HepG2 (cell line): Measurements from ENCODE around the gene C2orf92. TPM values are rescaled to one million over a fixed set of nuclear protein-coding genes. Genes with fewer than 3 reads are reported as not detected.

Experiments
- CBX2 ChIP-seq, 2 experiments: fragments of 200-600 bp in 1 of 2; sonication (generic); formaldehyde crosslinking in 1 of 2; IDR thresholded peaks; 2 replicates each; pipeline versions ENCODE4 v1.7.0 to v1.8.1; 2018 to 2022; ENCODE audit warnings: low read depth in 2 of 2, low read length in 1 of 2, mild to moderate bottlenecking in 1 of 2, missing genetic modification reagents in 1 of 2
- GZF1 ChIP-seq: sonication (generic); formaldehyde crosslinking; IDR thresholded peaks from 2 replicates; pipeline ENCODE4 v1.5.1; 2020; ENCODE audit warnings: mild to moderate bottlenecking, missing genetic modification reagents
- RXRB ChIP-seq: IDR thresholded peaks from 2 replicates; pipeline ENCODE4 v1.6.1; 2016; ENCODE audit warnings: borderline replicate concordance, missing genetic modification reagents, missing compliant biosample characterization
- SALL2 ChIP-seq: sonication (generic); formaldehyde crosslinking; IDR thresholded peaks from 2 replicates; pipeline ENCODE4 v1.8.1; 2023; ENCODE audit warnings: mild to moderate bottlenecking, missing genetic modification reagents, inconsistent platforms
- SNAPC4 ChIP-seq: sonication (generic); formaldehyde crosslinking; IDR thresholded peaks from 2 replicates; pipeline ENCODE4 v1.4.0; 2020; ENCODE audit warnings: mild to moderate bottlenecking, missing genetic modification reagents
- SOX6 ChIP-seq, 2 experiments: fragments of 450-650 bp in 1 of 2; sonication (generic) in 1 of 2; formaldehyde crosslinking in 1 of 2; IDR thresholded peaks; 2 replicates each; pipeline versions ENCODE4 v1.4.0 to v1.6.1; 2017 to 2020; ENCODE audit warnings: antibody characterized with exemption in 1 of 2, mild to moderate bottlenecking in 1 of 2, missing genetic modification reagents in 1 of 2
- TCF7 ChIP-seq: sonication (generic); IDR thresholded peaks from 2 replicates; pipeline ENCODE4 v1.6.1; 2016; ENCODE audit warnings: antibody characterized with exemption, low read depth
- ZNF484 ChIP-seq: sonication (generic); formaldehyde crosslinking; IDR thresholded peaks from 2 replicates; pipeline ENCODE4 v1.5.1; 2020; ENCODE audit warnings: mild to moderate bottlenecking, low read depth, missing genetic modification reagents, borderline replicate concordance
- ZNF839 ChIP-seq: sonication (generic); formaldehyde crosslinking; IDR thresholded peaks from 2 replicates; pipeline ENCODE4 v1.4.0; 2020; ENCODE audit warnings: missing genetic modification reagents, mild to moderate bottlenecking, borderline replicate concordance
- polyA plus RNA-seq, 8 experiments: library from polyadenylated mRNA; depleted of rRNA in 3 of 8; stranded (reverse) in 7 of 8; unstranded in 1 of 8; fragments of >200 nt; fragmentation: Illumina TruSeq in 4 of 8; extraction: Trizol in 4 of 8; gene quantifications; 2 replicates each; pipeline versions ENCODE4 v1.2.1 to v1.2.3, GENCODE V29; 2011 to 2016; ENCODE audit warnings: low read depth in 4 of 8, missing spikeins in 1 of 8, mixed read lengths in 1 of 8; ENCODE audit not compliant: insufficient read depth in 1 of 8
- total RNA-seq, 5 experiments: library from RNA; depleted of rRNA; stranded (reverse); fragments of >200 nt; fragmentation: Illumina TruSeq; extraction: Trizol; gene quantifications; 2 replicates each; pipeline ENCODE4 v1.2.3, GENCODE V29; 2016; ENCODE audit warnings: low read depth in 1 of 5
- TF ChIP-seq, protein P1 (sequence below), 2 experiments: fragments of 450-650 bp in 1 of 2; sonication (generic) in 1 of 2; formaldehyde crosslinking in 1 of 2; IDR thresholded peaks; 2 replicates each; pipeline versions ENCODE4 v1.6.1 to v1.8.0; 2016 to 2022; ENCODE audit warnings: antibody characterized with exemption in 1 of 2, mild to moderate bottlenecking in 1 of 2, missing genetic modification reagents in 1 of 2
- TF ChIP-seq, protein P2 (sequence below): sonication (generic); formaldehyde crosslinking; IDR thresholded peaks from 2 replicates; pipeline ENCODE4 v1.5.0; 2020; ENCODE audit warnings: missing genetic modification reagents

The C2orf92 gene
- total and polyA plus RNA-seq, 2 of the 13 experiments (the other 11 are each of a cell fraction or from before 2014, with no cell fraction given) = 4.9 to 5.0 TPM

DNA sequence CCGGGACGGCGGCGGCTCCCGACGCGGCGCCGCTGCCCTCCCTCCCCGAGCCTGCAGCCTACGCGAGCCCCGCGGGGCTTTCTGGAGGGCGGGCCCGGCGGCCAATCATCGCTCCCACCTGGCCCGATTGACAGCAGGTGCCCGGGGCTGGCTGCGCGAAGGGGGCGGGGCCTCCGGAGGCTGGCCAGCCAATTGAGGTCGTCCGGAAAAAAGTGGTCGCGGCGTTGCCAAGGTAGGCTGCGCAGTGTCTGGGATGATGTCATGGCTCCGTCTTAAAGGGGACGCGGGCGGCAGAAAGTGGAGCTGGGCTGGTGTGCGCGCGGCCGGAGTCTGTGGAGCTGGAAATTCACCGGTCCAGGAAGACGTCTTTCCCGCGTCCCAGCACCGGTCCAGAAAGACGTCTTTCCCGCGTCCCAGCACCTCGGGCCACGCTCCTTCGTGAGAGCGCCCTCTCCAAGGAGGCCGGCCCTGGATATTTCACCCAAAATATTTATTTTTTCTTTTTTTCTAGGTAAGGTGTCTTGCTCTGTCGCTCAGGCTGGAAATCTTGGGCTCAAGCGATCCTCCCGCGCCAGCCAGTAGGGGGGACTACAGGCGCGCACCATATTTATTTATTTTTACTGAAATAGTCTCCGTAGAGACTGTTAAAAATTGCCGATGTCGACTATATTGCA is 5.4 kb upstream of the C2orf92 start, which contains the start of gene ACTR1B (continued):
- TF ChIP-seq SNAPC4 (CRISPR knock-in tag) (peak; percentile 62; the same call in 1 of the 2 replicates), GZF1 (CRISPR knock-in tag) (no peak), SOX6 (IDR thresholded peaks at IDR 0.05) (no peak), SOX6 (CRISPR knock-in tag; IDR thresholded peaks at IDR 0.05) (peak; percentile 73), RXRB (CRISPR knock-in tag) (peak; percentile 58; the same call in 1 of the 2 replicates), ZNF839 (CRISPR knock-in tag) (no peak), TCF7 (no peak), SALL2 (0 out of 2 replicates have a peak, but pooled peaks have one; percentile 45), ZNF484 (CRISPR knock-in tag) (no peak), CBX2 (IDR thresholded peaks at IDR 0.05; ENCODE audit: low read depth, low read length) (no peak), CBX2 (CRISPR knock-in tag; IDR thresholded peaks at IDR 0.05; ENCODE audit: low read depth) (no peak)
- TF ChIP-seq, protein P1, sequence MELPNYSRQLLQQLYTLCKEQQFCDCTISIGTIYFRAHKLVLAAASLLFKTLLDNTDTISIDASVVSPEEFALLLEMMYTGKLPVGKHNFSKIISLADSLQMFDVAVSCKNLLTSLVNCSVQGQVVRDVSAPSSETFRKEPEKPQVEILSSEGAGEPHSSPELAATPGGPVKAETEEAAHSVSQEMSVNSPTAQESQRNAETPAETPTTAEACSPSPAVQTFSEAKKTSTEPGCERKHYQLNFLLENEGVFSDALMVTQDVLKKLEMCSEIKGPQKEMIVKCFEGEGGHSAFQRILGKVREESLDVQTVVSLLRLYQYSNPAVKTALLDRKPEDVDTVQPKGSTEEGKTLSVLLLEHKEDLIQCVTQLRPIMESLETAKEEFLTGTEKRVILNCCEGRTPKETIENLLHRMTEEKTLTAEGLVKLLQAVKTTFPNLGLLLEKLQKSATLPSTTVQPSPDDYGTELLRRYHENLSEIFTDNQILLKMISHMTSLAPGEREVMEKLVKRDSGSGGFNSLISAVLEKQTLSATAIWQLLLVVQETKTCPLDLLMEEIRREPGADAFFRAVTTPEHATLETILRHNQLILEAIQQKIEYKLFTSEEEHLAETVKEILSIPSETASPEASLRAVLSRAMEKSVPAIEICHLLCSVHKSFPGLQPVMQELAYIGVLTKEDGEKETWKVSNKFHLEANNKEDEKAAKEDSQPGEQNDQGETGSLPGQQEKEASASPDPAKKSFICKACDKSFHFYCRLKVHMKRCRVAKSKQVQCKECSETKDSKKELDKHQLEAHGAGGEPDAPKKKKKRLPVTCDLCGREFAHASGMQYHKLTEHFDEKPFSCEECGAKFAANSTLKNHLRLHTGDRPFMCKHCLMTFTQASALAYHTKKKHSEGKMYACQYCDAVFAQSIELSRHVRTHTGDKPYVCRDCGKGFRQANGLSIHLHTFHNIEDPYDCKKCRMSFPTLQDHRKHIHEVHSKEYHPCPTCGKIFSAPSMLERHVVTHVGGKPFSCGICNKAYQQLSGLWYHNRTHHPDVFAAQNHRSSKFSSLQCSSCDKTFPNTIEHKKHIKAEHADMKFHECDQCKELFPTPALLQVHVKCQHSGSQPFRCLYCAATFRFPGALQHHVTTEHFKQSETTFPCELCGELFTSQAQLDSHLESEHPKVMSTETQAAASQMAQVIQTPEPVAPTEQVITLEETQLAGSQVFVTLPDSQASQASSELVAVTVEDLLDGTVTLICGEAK (IDR thresholded peaks at IDR 0.05) = no peak
- TF ChIP-seq, protein P1 (CRISPR knock-in tag; IDR thresholded peaks at IDR 0.05) = no peak
- TF ChIP-seq, protein P2, sequence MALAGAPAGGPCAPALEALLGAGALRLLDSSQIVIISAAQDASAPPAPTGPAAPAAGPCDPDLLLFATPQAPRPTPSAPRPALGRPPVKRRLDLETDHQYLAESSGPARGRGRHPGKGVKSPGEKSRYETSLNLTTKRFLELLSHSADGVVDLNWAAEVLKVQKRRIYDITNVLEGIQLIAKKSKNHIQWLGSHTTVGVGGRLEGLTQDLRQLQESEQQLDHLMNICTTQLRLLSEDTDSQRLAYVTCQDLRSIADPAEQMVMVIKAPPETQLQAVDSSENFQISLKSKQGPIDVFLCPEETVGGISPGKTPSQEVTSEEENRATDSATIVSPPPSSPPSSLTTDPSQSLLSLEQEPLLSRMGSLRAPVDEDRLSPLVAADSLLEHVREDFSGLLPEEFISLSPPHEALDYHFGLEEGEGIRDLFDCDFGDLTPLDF (CRISPR knock-in tag) = peak; percentile 88
